Body of pancreas (tissue), 4 donors: ENCODE measurements around the gene CHST3. TPM values are rescaled to one million over a fixed set of nuclear protein-coding genes. Genes with fewer than 3 reads are reported as not detected.

Experiments used
- ATAC-seq: fragments of 150-250 bp; one replicate; pipeline ENCODE4 v1.9.1; 2016
- DNase-seq, 4 donors: peaks; one replicate each; pipeline ENCODE4 v3.0.0-alpha.2; 2019
- H3K27ac ChIP-seq, 4 donors: fragments of 200-600 bp; sonication (generic); 1 replicate in 3 of 4; 2 replicates in 1 of 4; pipeline versions ENCODE4 v1.5.1 to v1.6.1; 2016 to 2019; ENCODE audit warnings: mild to moderate bottlenecking in 1 of 4, mixed read lengths in 1 of 4, moderate library complexity in 1 of 4
- H3K27me3 ChIP-seq, 2 donors: fragments of 200-600 bp; sonication (generic); one replicate each; pipeline ENCODE4 v1.6.0; 2016; ENCODE audit warnings: mild to moderate bottlenecking in 1 of 2
- H3K36me3 ChIP-seq, 2 donors: fragments of 200-600 bp; sonication (generic); replicated peaks in 1 of 2; 2 replicates each; pipeline ENCODE4 v1.5.1; 2016; ENCODE audit warnings: low read depth in 2 of 2; ENCODE audit not compliant: insufficient read depth in 1 of 2
- H3K4me1 ChIP-seq: fragments of 200-600 bp; sonication (generic); one replicate; pipeline ENCODE4 v1.6.0; 2016
- H3K4me3 ChIP-seq, 2 donors: fragments of 200-600 bp; sonication (generic); 1 replicate in 1 of 2; 2 replicates in 1 of 2; pipeline ENCODE4 v1.5.1; 2016 to 2019
- H3K9me3 ChIP-seq, 3 donors: fragments of 200-600 bp; sonication (generic); 1 replicate in 2 of 3; 2 replicates in 1 of 3; pipeline ENCODE4 v1.5.1; 2016
- POLR2A ChIP-seq, 3 donors: fragments of 450-650 bp; IDR thresholded peaks; one replicate each; pipeline ENCODE4 v1.6.1; 2016; ENCODE audit warnings: antibody characterized with exemption in 3 of 3, mild to moderate bottlenecking in 2 of 3
- WGBS, 2 donors: methylation state at CpG; one replicate each; pipeline ENCODE4 v1.1.5; 2017; 5-methylcytosine and 5-hydroxymethylcytosine counted together
- intact Hi-C: fragments of 100-400 bp; cut with DNase I; formaldehyde crosslinking; loops from one replicate; pipeline ENCODE4 v1.15.1; 2023
- total RNA-seq, 2 donors: library from RNA; depleted of rRNA; stranded (reverse); fragments of >200 nt; gene quantifications; one replicate each; pipeline ENCODE4 v1.1.0, GENCODE V29; 2016
- TF ChIP-seq, protein P1 (sequence below), 7 experiments: fragments of 450-650 bp in 4 of 7; fragments of 200-600 bp in 3 of 7; sonication (generic) in 3 of 7; IDR thresholded peaks; one replicate each; pipeline ENCODE4 v1.5.1; 2016 to 2019; ENCODE audit warnings: antibody characterized with exemption in 7 of 7

CHST3 gene
- total RNA-seq, 2 donors from 2014 or later: 8.6 to 19.4 TPM

DNA sequence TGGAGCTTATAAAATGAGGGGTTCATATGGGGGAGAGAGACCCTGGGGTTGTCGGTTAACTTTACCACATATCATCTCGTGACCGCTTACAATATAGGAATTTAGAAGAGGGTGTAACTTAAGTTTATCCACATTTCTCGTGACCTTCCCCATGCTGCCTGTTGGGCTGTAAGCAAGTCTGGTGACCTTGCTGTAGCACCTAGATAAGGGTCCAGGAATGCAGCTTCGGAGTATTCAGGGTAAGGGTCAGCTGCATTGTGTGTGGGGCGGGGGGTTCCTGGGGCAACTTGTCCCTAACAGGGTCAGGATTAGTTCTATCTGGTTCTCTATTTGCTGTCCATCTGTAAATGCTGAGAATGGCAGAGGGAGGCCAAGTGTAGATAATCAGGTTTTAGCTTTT, 1.3 kb upstream of the CHST3 start:
- Histone ChIP-seq H3K27ac (peak overlapping the region in 3 of 4 donors; percentile 42 to 84 (median 79)), H3K4me1 (peaks cover 35% of the 10 kb centered on the region), H3K36me3 (no peaks in the 10 kb centered on the region), H3K9me3 (no peaks in the 10 kb centered on the region), H3K4me3 (no peak overlapping the region), H3K27me3 (no peaks in the 10 kb centered on the region)
- no peak for DNase-seq
- 68 to 81% methylated on average over 5 to 6 of the region's 6 CpGs for WGBS, 2 donors
- no peak for TF ChIP-seq POLR2A (IDR thresholded peaks at IDR 0.05)
- TF ChIP-seq, protein P1, sequence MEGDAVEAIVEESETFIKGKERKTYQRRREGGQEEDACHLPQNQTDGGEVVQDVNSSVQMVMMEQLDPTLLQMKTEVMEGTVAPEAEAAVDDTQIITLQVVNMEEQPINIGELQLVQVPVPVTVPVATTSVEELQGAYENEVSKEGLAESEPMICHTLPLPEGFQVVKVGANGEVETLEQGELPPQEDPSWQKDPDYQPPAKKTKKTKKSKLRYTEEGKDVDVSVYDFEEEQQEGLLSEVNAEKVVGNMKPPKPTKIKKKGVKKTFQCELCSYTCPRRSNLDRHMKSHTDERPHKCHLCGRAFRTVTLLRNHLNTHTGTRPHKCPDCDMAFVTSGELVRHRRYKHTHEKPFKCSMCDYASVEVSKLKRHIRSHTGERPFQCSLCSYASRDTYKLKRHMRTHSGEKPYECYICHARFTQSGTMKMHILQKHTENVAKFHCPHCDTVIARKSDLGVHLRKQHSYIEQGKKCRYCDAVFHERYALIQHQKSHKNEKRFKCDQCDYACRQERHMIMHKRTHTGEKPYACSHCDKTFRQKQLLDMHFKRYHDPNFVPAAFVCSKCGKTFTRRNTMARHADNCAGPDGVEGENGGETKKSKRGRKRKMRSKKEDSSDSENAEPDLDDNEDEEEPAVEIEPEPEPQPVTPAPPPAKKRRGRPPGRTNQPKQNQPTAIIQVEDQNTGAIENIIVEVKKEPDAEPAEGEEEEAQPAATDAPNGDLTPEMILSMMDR (IDR thresholded peaks at IDR 0.05): no peak
- ATAC-seq: no peak
- intact Hi-C loops: no loop called here

DNA sequence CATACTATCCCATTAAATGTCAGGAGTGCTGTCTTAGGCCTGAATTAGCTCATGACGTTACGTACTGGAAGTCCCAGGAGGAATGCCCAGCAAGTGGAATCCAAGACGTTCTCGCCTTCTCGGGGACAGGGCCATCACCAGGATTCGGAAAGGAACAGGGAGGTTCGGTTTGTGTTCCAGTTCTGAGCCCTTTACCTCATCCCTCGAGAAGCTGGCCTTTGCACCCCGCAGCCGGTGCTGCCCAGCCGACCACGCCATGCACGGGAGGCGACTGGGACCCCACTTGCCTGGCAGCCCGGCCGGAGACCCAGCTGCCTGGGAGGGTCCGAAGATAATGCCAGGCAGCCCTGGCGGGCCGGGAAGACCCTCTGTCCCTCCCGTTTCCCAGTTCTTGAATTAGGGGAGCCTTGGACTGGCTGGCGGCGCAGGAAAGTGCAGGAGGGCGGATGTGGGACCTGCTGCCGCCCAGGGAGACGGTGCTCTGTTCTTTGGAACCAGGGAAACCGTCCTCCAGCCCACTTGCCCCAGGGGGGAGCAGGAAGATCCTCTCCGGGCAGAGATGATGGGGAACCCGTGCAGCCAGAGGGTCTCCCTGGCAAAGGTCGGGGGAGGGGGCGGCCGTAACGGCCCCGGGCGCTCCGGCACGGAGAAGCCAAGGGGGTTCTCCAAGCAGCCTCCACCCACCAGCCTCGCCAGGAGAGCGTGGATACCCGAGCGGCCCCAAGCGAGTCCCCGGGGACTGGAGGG, 671 bp upstream of the CHST3 start:
- no peak overlapping the region for H3K4me3 ChIP-seq
- TF ChIP-seq, protein P1 (IDR thresholded peaks at IDR 0.05): no peak
- TF ChIP-seq POLR2A (IDR thresholded peaks at IDR 0.05): no peak
- H3K27ac ChIP-seq: peak overlapping the region; percentile 42 to 84 (median 76)
- 25 to 41% methylated on average over 22 to 39 of the region's 42 CpGs for whole genome bisulfite sequencing, 2 donors
- H3K36me3 ChIP-seq: no peaks in the 10 kb centered on the region
- ATAC-seq: peak; percentile 15
- intact Hi-C loops: no loop called here
- H3K9me3 ChIP-seq: no peaks in the 10 kb centered on the region
- peaks cover 39% of the 10 kb centered on the region for H3K4me1 ChIP-seq
- no peaks in the 10 kb centered on the region for H3K27me3 ChIP-seq
- DNase-seq: no peak

DNA sequence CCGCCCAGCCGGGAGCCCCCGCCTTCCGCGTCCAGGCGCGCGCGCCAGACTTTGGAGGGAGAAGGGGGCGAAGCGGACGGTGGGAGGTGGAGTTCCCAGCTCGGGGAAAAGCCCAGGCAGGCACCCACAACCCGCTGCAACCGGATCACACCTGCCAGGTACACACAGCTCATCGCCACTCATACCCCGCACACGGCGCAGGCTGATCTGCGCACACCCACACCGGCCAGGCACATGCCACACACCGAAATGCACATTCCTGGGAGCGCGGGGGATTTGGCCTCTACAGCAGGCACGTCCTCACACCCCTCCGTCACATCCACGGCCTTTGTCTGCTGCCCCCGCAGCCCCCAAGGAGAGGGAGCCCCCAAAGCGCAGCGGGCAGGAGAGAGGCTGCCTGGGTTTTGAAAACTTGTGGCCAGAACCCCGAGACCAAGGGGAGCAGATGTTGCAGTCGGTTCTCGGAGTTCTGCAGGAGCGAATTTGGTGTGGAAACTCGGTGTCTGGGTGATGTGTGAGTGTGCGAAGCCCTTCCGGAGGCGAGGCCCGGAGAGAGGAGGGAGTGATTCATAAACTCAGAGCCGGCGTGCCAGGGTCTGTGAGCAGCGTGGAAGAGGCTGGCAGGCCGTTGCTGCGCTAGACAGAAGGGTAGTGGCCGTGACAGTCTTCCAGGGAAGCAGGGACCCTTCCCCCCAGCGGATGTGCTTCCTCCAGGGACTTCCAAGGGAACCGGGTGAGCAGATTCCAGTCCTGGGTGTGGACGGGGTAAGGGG, 734 bp downstream of the CHST3 start:
- Histone ChIP-seq H3K9me3 (no peaks in the 10 kb centered on the region), H3K27me3 (no peaks in the 10 kb centered on the region), H3K27ac (peak overlapping the region; percentile 42 to 84 (median 76)), H3K4me1 (peaks cover 51% of the 10 kb centered on the region), H3K4me3 (no peak overlapping the region), H3K36me3 (no peaks in the 10 kb centered on the region)
- peak; percentile 52 for ATAC-seq
- intact Hi-C loops: no loop called here
- DNase-seq: peak in 3 of 4 donors; percentile 44 to 53 (median 51)
- peak in 2 of 3 donors; percentile 29 to 36 for TF ChIP-seq POLR2A (IDR thresholded peaks at IDR 0.05)
- TF ChIP-seq, protein P1 (IDR thresholded peaks at IDR 0.05): no peak
- WGBS, 2 donors: 8 to 31% methylated on average over 20 to 48 of the region's 48 CpGs

DNA sequence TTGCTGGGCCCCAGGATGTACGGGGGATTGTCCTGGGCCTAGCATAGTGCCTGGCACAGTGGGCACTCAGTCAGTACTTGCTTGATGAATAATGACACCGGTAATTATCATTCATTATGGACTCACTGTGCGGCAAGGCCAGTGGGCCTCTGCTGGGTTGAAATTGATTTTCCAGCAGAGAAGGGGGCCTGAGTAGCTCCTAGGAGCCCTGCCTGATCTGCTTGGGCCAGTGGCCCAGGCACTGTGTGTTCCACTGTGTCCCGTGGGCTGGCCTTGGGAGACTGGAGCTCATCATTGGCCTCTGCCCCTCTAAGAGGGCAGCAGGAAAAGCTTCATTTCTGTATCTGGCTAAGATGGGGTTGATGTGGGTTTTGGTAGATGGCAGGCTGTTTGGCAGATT, 1.4 kb downstream of the CHST3 start:
- intact Hi-C loops: no loop called here
- Histone ChIP-seq H3K4me3 (no peak overlapping the region), H3K36me3 (no peaks in the 10 kb centered on the region), H3K4me1 (peaks cover 58% of the 10 kb centered on the region), H3K9me3 (no peaks in the 10 kb centered on the region), H3K27ac (peak overlapping the region in 3 of 4 donors; percentile 74 to 84 (median 79)), H3K27me3 (no peaks in the 10 kb centered on the region)
- TF ChIP-seq, protein P1 (IDR thresholded peaks at IDR 0.05): no peak
- no peak for TF ChIP-seq POLR2A (IDR thresholded peaks at IDR 0.05)
- WGBS, 2 donors: 64 to 68% methylated on average over 4 of the region's 4 CpGs
- ATAC-seq (no peak), DNase-seq (no peak)
